Cardiac septum (tissue), 1 donor: ENCODE results near the gene CRYL1. TPM values are rescaled to one million over a fixed set of nuclear protein-coding genes. Genes with fewer than 3 reads are reported as not detected.
"Not testable (repeated sequence)": the region's sequence is repeated elsewhere in the genome, so short reads cannot be mapped to it uniquely, and the experiment has no call there.

Experiments used
- DNase-seq: peaks from one replicate; pipeline ENCODE4 v3.0.0-alpha.2; 2020; ENCODE audit warnings: low spot score
- intact Hi-C: fragments of 100-400 bp; cut with DNase I; formaldehyde crosslinking; loops from one replicate; pipeline ENCODE4 v1.14.0; 2022
- total RNA-seq: library from RNA; stranded (reverse); fragmentation: NEBNext Ultra II Directional; extraction: Animal tissue kit (Norgen Biotek cat#: 25700); gene quantifications from one replicate; pipeline ENCODE4 v1.2.1, GENCODE V29; 2021
- donor health status: DM: no; HTN: no; CAD: no.

CRYL1 gene
- total RNA-seq, 1 donor from 2014 or later = 20.6 TPM

DNA sequence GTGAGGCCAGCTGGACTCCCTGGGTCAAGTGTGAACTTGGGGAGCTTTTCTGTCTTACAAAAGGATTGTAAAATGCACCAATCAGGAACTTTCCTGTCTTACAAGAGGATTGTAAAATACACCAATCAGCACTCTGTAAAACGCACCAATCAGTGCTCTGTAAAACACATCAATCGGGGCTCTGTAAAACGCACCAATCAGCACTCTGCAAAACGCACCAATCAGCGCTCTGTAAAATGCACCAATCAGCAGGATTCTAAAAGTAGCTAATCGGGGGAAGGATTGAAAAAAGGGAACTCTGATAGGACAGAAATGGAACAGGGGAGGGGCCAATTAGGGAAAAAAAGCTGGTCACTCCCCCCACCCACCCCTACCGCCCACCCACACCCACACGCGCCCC lies 91.4 kb downstream of the CRYL1 start:
- intact Hi-C loops, DNase-seq: not testable (repeated sequence)

DNA sequence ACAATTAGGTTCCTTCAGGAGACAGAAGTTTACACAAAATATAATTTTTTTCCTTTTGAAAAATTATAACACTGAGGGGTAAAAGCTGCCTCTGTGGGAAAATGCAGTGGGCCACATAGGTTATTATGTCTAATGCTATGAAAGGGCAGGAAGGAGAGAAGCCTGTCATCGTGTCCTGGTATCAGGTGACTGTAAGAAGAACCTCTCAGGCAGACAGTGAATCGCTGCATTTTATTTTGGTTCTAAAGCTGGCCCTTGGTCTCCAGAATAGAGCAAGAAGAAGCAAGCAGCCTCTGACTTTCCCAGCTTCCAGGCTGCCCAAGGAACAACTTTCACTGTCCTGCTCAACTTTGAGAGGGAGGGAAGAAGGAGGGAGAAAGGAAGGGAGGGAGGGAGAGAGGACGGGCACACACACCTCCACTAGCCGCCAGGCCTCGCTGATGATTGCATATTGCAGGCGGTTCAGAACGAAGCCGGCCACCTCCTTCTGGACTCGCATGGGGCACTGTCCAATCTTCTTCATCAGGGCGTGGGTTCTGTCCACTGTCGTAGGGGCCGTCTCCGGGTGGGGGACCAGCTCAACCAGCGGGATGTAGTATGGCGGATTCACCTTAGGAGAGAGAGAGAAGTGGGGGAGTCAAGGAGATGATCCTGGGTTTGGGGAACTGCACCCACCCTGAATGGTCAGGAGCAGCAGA lies 93.8 kb downstream of the CRYL1 start:
- no peak for DNase-seq
- intact Hi-C loops = no loop called here

DNA sequence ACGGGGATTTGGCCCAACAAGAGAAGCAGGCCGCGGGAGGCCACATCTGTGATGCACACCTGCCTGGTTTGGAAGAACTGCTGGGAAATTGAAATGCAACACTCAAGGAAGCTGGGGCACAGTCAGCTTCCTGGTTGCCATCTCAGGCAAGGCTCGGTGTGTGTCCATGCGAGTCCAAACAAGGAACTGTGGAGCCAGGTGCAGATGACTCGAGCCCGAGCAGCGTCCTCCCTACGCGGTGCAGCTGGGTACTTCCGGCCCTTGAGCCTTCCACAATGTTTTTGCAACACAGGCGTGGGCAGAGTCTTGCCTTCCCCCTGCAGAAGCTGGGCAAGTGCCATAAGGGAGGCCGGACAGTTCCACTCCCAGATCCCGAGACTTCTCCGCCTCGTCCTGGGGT lies 94.6 kb downstream of the CRYL1 start:
- intact Hi-C loops = no loop called here
- DNase-seq = no peak

DNA sequence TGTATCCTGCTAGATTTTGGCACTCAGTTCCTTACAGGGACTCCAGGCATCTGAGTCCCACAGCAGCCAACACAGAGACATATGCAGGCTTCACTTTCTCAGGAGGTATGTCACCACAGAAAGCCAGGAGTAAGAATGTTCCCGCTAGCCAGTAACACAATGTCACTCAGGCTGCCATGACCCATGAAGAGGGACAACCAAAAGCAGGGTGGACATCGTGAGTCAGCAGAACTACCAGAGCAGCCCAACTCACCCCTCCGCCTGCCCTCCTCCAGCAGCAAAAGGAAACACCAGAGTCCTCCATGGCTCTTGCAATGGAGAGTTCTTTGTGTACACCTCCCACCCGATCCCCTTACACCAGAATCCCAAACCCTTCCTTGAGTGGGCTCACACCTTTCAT lies 95.4 kb downstream of the CRYL1 start:
- no peak for DNase-seq
- intact Hi-C loops = no loop called here

DNA sequence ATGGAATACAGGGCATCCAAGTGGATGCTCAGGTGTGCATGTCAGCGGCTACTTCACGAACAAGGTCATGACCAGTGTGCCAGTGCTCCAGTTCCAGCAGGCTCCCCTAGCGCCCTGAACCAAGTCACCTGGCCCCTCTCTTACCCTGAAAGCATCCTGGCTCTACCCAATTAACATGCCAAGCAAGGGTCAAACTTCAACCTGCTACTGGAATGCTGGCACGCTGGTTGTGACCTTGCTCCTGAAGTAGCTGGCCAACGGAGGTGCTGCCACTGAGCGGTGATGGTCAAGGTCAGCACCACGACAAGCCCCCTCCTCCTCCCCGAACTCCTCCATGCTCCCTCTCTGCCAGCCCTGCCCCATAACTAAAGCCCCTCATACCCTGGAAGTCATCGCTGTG lies 96.0 kb downstream of the CRYL1 start:
- intact Hi-C loops = no loop called here
- DNase-seq = no peak

DNA sequence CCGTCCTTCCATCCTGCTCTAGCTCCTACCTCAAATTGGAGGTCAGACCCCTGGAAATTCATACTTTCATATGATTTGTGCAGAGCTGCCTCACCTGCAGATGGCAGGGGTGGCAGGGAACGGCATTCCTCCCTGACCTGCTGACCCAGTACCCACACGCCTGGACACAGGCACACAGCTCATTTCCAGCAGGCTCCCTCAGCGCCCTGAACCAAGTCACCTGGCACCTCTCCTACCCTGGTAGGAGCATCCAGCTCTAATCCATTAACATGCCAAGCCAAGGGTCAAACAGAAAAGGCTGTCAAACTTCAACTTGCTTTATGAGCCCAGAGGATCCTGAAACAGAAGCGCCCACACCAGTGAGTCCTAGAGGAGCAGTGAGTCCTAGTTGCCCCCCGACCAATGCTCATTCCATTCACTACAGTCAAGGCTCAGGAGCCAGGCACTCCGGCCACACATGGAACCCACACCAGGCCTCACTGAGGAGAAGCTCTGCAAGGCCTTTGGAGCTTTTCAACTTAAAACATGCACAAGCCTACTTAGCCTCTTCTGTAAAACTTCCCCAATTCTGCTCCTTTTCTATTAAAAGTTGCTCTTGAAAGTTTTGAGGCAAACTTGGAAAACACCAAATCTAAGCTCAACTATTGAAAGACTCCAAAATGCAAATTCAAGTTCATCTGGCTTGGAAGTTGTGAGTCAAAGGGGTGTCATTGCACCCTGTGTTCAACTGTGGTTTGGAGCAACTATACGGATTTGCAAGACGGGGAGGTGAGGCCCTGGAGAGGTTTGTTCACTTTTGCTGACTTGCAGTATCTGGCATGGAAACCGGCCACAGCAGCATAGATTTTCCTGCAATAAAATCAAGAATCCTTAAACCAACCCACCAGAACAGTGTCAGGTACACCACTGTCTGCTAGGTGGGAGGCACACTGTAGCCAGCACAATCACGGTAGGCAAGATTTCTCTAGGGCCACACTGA lies 96.7 kb downstream of the CRYL1 start:
- DNase-seq = no peak
- intact Hi-C loops = no loop called here

DNA sequence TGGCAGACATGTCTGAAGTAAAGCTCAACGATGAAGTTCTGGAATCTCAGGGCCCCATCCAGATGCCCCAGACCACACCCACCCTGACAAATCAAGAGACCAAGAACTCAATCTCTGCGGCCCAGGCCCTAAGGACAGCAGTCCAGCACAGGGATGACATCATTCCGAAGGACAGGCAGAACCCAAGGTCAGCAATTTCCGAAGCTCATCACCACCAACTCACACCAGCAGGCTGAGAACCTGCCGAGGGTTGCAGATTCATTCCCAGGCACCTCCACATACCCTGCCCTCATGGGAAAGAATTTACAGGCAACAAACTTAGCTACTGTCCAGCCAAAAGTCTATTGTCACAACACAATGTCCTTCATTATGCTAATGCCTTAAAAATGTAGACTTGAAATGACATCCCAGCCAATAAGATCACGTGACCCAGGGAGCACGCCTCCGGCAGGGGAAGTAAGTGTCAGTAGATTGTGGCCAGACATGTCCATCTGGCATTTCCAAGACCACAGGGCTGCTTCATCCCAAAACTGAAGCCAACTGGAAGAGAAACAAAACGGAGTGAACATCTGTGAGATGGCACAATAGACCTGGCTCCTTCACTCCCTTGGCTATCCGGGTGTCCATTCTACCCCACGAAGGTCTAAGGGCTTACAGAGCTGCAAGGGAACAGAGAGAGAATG lies 98.8 kb downstream of the CRYL1 start:
- DNase-seq = no peak
- intact Hi-C loops = no loop called here

DNA sequence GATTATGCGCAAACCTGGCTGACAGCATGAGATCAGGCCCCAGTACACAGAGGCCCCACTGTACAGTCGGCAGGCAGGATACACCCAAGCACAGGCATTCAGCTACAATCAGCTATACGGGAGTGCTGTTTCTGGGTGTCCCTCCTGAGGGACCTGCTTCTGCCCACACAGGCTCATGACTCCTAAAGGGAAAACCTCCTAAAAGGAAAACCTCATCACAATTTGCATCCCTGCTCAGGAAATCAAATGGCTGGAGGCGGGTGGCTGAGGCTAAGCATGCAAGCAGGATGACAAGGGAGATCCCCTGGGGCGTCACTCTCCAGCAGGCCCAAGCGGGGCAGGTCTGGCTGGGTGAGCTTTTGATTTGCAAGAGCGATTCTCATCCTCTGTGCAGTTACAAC lies 99.8 kb downstream of the CRYL1 start:
- intact Hi-C loops = no loop called here
- DNase-seq = no peak

DNA sequence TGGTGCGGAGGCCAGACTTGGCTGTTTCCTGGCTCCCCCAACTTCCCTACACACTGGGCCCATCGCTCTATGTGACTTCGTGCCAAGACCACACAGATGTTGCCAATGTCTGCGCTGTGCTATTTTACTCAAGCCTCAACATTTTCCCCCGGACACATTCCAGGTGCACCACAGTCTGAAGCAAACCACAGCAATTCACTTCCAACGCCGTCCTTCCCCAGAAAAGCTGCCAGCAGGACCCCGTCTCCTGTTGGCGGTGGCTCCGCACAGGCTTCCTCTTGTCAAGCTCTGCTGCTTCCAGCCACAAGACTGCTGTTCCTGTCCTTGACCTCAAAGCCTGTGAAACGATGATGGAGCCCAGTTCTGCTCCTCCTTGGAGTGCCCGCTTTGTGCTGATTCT lies 100.7 kb downstream of the CRYL1 start:
- intact Hi-C loops = no loop called here
- no peak for DNase-seq

DNA sequence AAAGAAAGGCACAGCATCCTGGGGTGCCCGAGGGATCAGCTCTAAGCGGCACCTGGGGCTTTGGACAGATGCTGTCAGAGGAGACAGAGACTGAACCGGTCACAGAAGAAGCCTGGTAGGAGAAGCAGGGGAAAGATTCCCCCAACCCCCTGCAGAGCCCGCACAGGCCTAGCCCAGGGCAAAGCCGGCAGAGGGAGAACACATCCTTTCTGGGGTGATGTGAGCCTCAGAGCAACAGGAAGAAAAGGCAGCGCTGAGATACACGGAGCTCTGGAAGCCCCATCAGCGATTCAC lies 101.2 kb downstream of the CRYL1 start:
- DNase-seq = no peak
- intact Hi-C loops = no loop called here

DNA sequence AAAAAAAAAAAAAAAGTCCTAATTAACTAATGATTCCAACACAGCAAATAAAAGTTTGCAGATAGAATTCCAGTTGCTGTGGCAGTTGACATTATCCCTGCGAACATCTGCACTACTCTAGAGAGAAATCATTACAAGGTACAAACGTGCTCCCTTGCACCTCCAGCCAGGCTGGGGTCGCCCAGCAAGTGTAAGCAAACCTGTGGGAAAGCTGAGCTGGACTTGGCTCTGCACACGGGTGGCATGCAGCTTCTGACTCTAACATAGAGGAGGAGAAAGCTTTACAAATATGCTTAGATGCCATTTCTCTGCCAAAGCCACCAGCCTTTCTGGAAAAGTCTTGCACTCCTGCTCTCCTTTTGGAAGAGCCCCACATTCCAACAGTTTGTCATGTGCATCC lies 103.3 kb downstream of the CRYL1 start:
- intact Hi-C loops = no loop called here
- no peak for DNase-seq

DNA sequence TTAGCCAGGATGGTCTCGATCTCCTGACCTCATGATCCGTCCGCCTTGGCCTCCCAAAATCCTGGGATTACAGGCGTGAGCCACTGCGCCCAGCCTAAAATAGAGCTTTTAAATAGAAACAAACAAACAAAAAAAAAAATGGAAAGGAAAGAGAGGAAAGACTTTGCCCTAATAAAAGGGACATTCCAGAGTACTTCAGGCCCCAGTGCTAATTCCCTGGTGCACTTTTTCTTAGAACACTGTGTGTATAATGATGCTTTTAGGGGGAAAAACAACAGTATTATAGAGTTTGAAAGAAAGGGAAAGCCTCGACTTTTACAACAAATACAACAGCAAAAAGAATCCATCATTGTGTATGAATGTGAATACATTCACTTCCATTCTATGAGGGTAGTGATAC lies 104.7 kb downstream of the CRYL1 start:
- intact Hi-C loops = no loop called here
- no peak for DNase-seq

DNA sequence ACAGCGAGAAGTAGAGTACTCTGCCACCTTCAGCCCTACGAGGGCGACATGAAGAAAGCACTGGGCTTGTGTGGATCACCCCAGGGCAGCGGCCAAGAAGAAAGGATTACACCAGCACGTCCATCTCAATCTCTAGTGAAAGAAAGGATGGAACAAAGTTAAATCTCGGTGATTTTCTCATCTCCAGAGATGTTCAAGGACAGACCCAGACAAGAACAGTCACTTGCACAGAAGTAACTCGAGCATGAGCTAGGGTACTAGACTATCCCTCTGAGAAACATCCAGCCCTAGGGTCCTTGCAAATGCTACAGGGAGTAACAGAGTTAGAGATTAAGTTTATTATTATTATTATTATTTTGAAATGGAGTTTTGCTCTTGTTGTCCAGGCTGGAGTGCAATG lies 106.7 kb downstream of the CRYL1 start:
- intact Hi-C loops = no loop called here
- DNase-seq = no peak

DNA sequence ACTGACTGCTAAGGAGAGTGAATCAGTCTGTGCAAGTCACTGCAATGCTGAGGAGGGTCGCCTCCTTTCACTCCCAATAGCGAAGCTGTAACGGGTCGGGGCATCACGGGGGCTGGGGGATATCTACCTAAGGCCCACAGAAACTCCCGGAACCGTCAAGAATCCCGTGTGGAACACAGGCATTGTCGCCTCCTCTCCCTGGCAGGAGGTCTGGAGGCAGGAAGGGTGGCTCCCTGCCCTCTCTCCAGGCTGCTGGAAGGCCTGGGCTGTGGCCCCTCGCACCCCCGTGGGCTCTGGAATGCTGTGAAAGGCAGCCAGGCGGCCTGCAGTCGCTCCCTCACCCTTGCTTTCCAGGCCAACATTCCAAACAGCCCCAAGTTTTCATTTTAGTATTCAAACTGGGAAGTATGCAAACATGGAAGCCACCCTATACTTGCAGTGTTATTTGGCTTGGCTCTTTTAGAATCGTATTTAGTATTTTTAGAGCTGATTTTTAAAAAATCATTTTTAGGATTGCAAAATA lies 109.4 kb downstream of the CRYL1 start:
- intact Hi-C loops = no loop called here

DNA sequence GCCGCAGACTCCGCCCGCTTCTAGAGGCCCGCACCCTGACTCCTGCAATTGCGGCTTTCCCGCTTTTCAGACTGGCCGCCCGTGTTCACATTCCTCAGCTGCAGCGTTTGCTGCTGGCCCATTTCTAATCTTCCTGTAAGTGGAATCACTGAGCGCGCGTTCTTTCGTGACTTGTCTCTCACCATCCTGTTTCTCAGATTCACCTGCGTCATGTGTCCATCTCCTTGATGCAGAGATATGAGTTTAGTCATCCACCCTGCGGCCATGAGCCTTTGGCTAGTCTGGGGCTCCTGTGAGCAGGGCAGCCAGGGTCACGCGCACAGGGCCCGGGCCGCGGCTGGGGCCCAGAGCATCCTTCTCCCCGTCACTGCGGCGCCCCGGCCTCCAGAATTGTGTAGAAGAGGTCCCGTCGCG lies 110.0 kb downstream of the CRYL1 start:
- no peak for DNase-seq
- intact Hi-C loops = no loop called here

More for the DNA sequence above, 109.4 kb downstream of the CRYL1 start:
- no peak for DNase-seq

DNA sequence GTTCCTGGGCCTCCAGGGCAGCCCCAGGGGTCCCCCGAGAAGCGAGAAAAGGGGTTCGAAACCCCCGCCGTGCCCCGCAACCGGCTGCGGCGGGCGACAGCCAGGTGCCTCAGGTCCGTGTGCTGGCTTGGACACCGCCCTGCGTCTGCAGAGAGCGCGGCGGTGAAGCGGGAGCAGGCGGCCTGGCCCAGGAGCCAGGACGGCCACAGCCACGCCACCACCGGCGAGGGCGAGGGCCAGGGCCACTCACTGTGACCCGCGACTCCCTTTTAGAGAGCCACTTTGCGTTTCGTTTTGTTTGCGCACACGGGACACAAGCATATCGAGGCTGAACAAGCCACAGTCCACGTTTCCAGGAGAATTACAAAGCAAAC lies 110.4 kb downstream of the CRYL1 start:
- intact Hi-C loops = no loop called here
- DNase-seq = no peak

DNA sequence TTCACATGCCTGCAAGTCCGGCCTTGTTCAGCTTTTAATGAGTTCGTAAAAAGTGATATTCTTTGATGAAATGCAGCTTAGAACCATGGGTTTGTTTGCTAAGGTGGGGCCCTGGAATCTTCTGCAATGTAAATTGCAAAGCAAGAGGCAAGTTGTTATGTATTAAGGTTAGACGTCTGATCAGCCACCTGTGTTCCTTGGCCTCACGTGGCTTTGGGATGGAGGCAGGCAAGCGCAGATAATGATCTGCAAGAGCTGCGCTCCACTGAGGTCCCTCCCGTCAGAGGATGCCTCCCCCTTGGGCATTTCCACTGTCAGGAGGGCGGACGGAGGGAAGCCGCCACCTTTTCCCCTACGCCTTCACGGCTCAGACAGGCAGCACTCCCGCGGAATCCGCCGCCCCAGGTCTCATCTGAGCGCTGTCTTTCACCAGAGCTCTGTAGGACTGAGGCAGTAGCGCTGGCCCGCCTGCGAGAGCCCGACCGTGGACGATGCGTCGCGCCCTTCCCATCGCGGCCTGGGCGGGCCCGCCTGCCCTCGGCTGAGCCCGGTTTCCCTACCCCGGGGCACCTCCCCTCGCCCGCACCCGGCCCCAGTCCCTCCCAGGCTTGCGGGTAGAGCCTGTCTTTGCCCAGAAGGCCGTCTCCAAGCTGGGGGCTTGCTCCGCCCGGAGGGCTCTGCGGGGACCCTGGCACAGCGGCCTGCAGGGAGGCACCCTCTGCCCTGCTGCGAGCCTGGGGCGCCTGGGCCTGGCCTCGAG lies 110.9 kb downstream of the CRYL1 start:
- no peak for DNase-seq
- intact Hi-C loops = no loop called here

DNA sequence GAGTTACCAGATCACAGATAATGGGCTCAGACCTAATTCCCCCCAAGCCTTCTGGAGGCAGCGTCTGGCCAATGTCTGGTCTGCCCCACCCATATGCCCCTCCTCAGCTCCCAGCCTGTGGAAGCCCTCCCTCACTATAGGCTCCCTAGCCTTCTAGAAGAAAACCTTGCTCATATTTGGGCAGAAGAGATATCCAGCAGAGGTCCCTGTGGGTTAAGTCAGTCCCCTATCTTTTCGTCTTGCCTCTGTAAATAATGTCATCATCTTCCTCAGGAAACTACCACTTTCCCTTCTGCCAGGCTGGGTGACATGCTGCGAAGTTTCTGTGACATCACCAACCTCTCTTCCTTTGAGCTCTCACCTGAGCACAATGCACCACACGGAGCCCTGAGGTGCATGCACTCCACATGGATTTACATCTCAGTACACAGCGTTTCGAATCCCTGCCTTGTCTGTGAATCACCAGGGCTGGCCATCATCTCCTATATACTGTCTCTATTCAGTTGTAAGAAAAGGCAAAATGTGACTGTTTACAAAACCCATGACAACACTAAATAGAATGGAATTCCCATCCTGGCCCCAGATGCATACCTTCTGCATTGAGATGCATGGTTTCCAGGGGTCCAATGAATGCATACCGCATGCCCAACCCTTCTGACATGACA lies 112.8 kb downstream of the CRYL1 start:
- DNase-seq = peak; percentile 26
- intact Hi-C loops = no loop called here

DNA sequence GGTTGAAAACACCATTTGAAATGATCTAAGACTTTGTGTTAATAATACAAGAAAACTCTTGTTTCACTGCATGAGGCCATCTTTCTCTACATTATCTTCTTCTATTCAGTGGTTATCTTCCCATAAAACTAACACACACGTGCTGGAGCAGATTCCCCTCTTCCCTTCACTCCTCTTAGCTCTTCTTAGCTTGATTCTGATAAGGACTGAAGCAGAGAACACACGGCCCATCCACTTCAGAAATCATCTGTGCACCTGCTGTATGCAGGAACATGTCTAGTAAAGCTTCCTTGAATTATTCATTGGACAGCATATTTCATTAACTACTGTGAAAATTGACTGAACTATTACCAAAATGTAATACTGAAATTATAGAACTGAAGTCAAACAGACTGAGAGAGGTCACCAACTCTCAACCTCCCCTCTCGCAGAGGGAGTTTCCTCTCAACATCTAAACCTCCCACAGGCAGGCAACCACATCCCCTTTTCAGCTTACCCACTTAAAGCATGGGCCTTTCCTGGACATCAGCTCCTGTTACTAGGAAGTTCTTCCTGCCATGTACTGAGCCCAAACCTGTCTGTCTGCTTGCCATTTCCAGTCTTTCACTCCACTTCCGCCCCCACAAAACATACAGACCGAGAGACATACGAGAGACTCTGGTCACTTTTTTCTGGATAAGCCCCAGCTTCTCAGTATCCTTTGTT lies 113.9 kb downstream of the CRYL1 start:
- DNase-seq = no peak
- intact Hi-C loops = no loop called here
